Measurements from ENCODE around the gene C16orf82. TPM values are rescaled to one million over a fixed set of nuclear protein-coding genes. Genes with fewer than 3 reads are reported as not detected.

The C16orf82 gene
- total RNA-seq: not detected
- long read RNA-seq: 0 reads

- no peak within 1 kb of the TSS for H3K4me3 ChIP-seq
- H3K27me3 ChIP-seq (ENCODE audit: low read depth): peaks cover 68% of the 10 kb centered on the region
- TF ChIP-seq, protein P1, sequence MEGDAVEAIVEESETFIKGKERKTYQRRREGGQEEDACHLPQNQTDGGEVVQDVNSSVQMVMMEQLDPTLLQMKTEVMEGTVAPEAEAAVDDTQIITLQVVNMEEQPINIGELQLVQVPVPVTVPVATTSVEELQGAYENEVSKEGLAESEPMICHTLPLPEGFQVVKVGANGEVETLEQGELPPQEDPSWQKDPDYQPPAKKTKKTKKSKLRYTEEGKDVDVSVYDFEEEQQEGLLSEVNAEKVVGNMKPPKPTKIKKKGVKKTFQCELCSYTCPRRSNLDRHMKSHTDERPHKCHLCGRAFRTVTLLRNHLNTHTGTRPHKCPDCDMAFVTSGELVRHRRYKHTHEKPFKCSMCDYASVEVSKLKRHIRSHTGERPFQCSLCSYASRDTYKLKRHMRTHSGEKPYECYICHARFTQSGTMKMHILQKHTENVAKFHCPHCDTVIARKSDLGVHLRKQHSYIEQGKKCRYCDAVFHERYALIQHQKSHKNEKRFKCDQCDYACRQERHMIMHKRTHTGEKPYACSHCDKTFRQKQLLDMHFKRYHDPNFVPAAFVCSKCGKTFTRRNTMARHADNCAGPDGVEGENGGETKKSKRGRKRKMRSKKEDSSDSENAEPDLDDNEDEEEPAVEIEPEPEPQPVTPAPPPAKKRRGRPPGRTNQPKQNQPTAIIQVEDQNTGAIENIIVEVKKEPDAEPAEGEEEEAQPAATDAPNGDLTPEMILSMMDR (IDR thresholded peaks at IDR 0.05; ENCODE audit: borderline replicate concordance): no peak
- H3K9me3 ChIP-seq (replicated peaks): peaks cover 7% of the 10 kb centered on the region
- H3K36me3 ChIP-seq: no peaks in the 10 kb centered on the region
- no peak within 1 kb of the TSS for H3K27ac ChIP-seq (replicated peaks)
- DNase-seq: no peak
- intact Hi-C loops (cut with micrococcal nuclease): no loop called here
- H3K4me1 ChIP-seq: no peaks in the 10 kb centered on the region
Observed at GRCh38 chr16:27066668-27067537, at the start of gene C16orf82. C16orf82 (plus strand) TSS chr16:27066927.

- intact Hi-C loops (cut with micrococcal nuclease): no loop called here
- H3K4me1 ChIP-seq: no peaks in the 10 kb centered on the region
- no peak overlapping the region for H3K27ac ChIP-seq (replicated peaks)
- no peak overlapping the region for H3K4me3 ChIP-seq
- H3K36me3 ChIP-seq: no peaks in the 10 kb centered on the region
- peaks cover 16% of the 10 kb centered on the region for H3K9me3 ChIP-seq (replicated peaks)
- H3K27me3 ChIP-seq (ENCODE audit: low read depth): peaks cover 3% of the 10 kb centered on the region
- TF ChIP-seq, protein P1 (IDR thresholded peaks at IDR 0.05; ENCODE audit: borderline replicate concordance): no peak
- no peak for DNase-seq
Observed at GRCh38 chr16:27020031-27020430, 46.7 kb upstream of the C16orf82 start.

- H3K27me3 ChIP-seq (ENCODE audit: low read depth): peaks cover 3% of the 10 kb centered on the region
- intact Hi-C loops (cut with micrococcal nuclease): no loop called here
- no peaks in the 10 kb centered on the region for H3K4me1 ChIP-seq
- no peaks in the 10 kb centered on the region for H3K36me3 ChIP-seq
- TF ChIP-seq, protein P1 (IDR thresholded peaks at IDR 0.05; ENCODE audit: borderline replicate concordance): no peak
- H3K9me3 ChIP-seq (replicated peaks): peaks cover 19% of the 10 kb centered on the region
- H3K4me3 ChIP-seq: no peak overlapping the region
- no peak overlapping the region for H3K27ac ChIP-seq (replicated peaks)
- no peak for DNase-seq
Observed at GRCh38 chr16:27024010-27024409, 42.7 kb upstream of the C16orf82 start.

DNA sequence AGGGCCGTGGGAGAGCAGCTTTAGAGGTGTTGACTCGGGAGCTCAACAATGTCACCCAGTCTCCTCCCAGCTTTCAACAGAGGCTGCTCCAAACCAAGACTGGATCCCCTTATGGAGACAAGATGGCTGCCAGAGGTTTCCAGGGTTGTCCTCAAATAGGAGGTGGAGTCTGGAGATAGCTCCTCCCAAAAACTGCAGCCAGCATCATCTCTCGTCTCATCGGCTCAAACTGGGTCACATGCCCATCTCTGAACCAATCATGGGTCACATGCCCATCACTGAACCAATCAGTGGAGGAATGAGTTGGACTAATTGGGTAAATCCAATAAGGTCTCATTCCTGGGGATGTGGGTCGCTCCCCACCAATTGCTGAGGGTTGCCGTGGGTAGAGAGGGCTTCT lies 41.1 kb upstream of the C16orf82 start:
- no peak for DNase-seq

DNA sequence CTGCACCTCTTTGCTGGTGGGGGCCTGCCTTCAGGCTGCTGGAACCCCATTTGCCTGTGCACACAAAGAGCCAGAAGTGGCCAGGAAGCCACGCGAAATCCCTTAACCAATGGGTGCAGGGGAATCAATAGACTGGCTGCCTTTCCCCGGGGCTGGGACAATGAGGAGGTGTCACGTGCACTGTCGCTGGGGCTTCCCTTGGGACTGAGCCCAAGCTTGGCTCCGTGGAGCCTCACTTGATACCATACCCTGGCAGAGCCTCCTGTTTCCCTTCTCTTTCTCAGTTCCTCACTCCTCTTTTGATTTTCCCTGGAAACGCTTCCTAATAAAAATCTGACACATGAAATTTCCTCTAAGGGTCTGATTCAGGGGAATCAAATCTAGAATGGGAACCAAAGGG lies 38.8 kb upstream of the C16orf82 start:
- no peaks in the 10 kb centered on the region for H3K36me3 ChIP-seq
- TF ChIP-seq, protein P1 (IDR thresholded peaks at IDR 0.05; ENCODE audit: borderline replicate concordance): no peak
- H3K27me3 ChIP-seq (ENCODE audit: low read depth): peaks cover 4% of the 10 kb centered on the region
- intact Hi-C loops (cut with micrococcal nuclease): no loop called here
- peaks cover 11% of the 10 kb centered on the region for H3K9me3 ChIP-seq (replicated peaks)
- H3K27ac ChIP-seq (replicated peaks): no peak overlapping the region
- DNase-seq: no peak
- H3K4me1 ChIP-seq: no peaks in the 10 kb centered on the region
- no peak overlapping the region for H3K4me3 ChIP-seq

More for the DNA sequence above, 41.1 kb upstream of the C16orf82 start:
- Histone ChIP-seq H3K27ac (replicated peaks) (no peak overlapping the region), H3K4me1 (no peaks in the 10 kb centered on the region), H3K27me3 (ENCODE audit: low read depth) (peaks cover 7% of the 10 kb centered on the region), H3K4me3 (no peak overlapping the region), H3K9me3 (replicated peaks) (peaks cover 13% of the 10 kb centered on the region), H3K36me3 (no peaks in the 10 kb centered on the region)
- intact Hi-C loops (cut with micrococcal nuclease): no loop called here
- TF ChIP-seq, protein P1 (IDR thresholded peaks at IDR 0.05; ENCODE audit: borderline replicate concordance): no peak

Data from left ventricle myocardium inferior (tissue), 1 donor.